Right cardiac atrium (tissue), 5 donors: ENCODE data around the gene CLPTM1L. TPM values are rescaled to one million over a fixed set of nuclear protein-coding genes. Genes with fewer than 3 reads are reported as not detected.

Experiments used
- ATAC-seq, 2 donors: fragments of 200-7000 bp; cut with Tn5 transposase; one replicate each; pipeline versions ENCODE4 v1.8.0 to v1.9.1; 2020; ENCODE audit warnings: moderate library complexity in 2 of 2, mild to moderate bottlenecking in 1 of 2
- DNase-seq, 3 donors: peaks; one replicate each; pipeline ENCODE4 v3.0.0-alpha.2; 2020
- H3K27ac ChIP-seq: one replicate; pipeline ENCODE4 v1.5.1; 2013; ENCODE audit warnings: mild to moderate bottlenecking, low read length, control low read depth, moderate library complexity
- H3K27me3 ChIP-seq: one replicate; pipeline ENCODE4 v1.6.1; 2013; ENCODE audit not compliant: control insufficient read depth, insufficient read depth
- H3K4me1 ChIP-seq: one replicate; pipeline ENCODE4 v1.6.1; 2013; ENCODE audit warnings: low read length; ENCODE audit not compliant: control insufficient read depth, insufficient read depth
- H3K4me3 ChIP-seq: one replicate; pipeline ENCODE4 v1.5.1; 2013; ENCODE audit warnings: low read length, control low read depth
- H3K9me3 ChIP-seq: one replicate; pipeline ENCODE4 v1.6.1; 2013; ENCODE audit warnings: low read length; ENCODE audit not compliant: control insufficient read depth
- WGBS: extraction: QIAGEN DNeasy Blood & Tissue Kit; methylation state at CpG from one replicate; pipeline ENCODE4 v1.1.7; 2013; 5-methylcytosine and 5-hydroxymethylcytosine counted together
- intact Hi-C, 4 donors: fragments of 100-400 bp; cut with DNase I; formaldehyde crosslinking; loops; one replicate each; pipeline versions ENCODE4 v1.11.0 to v1.14.0; 2022 to 2023
- polyA plus RNA-seq: library from polyadenylated mRNA; stranded (reverse); fragments of 200-250 nt; gene quantifications from one replicate; pipeline ENCODE4 v1.2.3, GENCODE V29; 2013
- total RNA-seq, 4 donors: library from RNA; stranded (reverse); fragmentation: NEBNext Ultra II Directional; extraction: Animal tissue kit (Norgen Biotek cat#: 25700); gene quantifications; one replicate each; pipeline ENCODE4 v1.2.1, GENCODE V29; 2021
- donor health status: healthy with polysubstance abuse.
- donor health status: DM: no; HTN: yes; CAD: no.
- donor health status: DM: no; HTN: no; CAD: no.
- donor health status: DM: no; HTN: yes; CAD: no; lungs with severe emphysema.
- donor health status: DM: yes; HTN: yes; CAD: no.

The CLPTM1L gene
- total and polyA plus RNA-seq, 5 donors = 43.9 to 62.7 (median 47.5) TPM

DNA sequence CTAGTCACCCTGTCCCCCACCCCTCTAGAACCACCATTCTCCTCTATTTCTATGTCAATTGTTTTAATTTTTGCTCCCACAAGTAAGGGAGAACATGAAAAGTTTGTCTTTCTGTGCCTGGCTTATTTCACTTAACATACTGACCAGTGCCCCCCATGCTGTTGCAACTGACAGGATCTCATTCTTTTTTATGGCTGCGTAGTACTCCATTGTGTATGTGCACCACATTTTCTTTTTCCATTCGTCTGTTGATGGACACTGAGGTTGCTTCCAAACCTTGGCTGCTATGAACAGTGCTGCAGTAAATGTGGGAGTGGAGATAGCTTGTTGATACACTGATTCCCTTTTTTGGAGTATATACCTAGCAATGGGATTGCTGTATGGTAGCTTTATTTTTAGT is 42.6 kb downstream of the CLPTM1L start:
- Histone ChIP-seq H3K4me3 (no peak overlapping the region), H3K27me3 (no peaks in the 10 kb centered on the region), H3K9me3 (peaks cover 2% of the 10 kb centered on the region), H3K4me1 (no peaks in the 10 kb centered on the region), H3K27ac (no peak overlapping the region)
- 86% methylated on average over 2 of the region's 2 CpGs for WGBS
- intact Hi-C loops = no loop called here
- ATAC-seq (no peak), DNase-seq (no peak)

DNA sequence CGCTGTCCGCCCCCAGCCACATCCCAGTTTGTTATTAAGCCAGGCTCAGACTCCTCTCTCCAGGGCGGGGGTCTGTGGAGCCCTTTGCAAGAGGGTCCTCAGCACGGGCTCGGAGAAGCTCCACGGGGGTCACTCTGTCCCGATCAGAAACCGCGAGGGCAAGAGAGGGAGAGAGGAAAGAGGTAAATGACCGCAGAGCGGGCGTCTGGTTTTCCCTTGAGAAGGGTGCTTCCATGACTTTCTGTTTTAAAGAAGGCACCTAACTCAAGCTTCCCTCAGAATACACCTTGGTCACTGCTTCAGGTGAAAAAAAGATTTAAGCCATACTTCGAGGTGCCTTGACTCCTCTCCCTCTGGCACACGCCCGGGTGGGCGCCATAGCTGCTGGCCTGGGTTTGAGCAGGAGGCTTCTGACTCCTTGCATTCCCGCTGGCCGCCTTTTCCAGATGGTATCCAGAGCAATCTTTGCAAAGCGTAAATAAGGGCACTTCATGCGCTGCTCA is 44.3 kb downstream of the CLPTM1L start:
- H3K4me1 ChIP-seq = no peaks in the 10 kb centered on the region
- H3K27me3 ChIP-seq = no peaks in the 10 kb centered on the region
- H3K9me3 ChIP-seq = peaks cover 2% of the 10 kb centered on the region
- DNase-seq (peak in 1 of 3 donors; percentile 44), ATAC-seq (no peak)
- no peak overlapping the region for H3K4me3 ChIP-seq
- 85% methylated on average over 20 of the region's 20 CpGs for WGBS
- H3K27ac ChIP-seq = no peak overlapping the region
- intact Hi-C loops = no loop called here

- DNase-seq (peak in 1 of 3 donors; percentile 23), ATAC-seq (no peak)
- H3K4me1 ChIP-seq = no peaks in the 10 kb centered on the region
- no peaks in the 10 kb centered on the region for H3K27me3 ChIP-seq
- no peak overlapping the region for H3K27ac ChIP-seq
- H3K9me3 ChIP-seq = peaks cover 2% of the 10 kb centered on the region
- WGBS = 75% methylated on average over 17 of the region's 17 CpGs
- intact Hi-C loops = no loop called here
- no peak overlapping the region for H3K4me3 ChIP-seq
These were observed 44.9 kb downstream of the CLPTM1L start for GRCh38 chr5:1299961-1300360.

DNA sequence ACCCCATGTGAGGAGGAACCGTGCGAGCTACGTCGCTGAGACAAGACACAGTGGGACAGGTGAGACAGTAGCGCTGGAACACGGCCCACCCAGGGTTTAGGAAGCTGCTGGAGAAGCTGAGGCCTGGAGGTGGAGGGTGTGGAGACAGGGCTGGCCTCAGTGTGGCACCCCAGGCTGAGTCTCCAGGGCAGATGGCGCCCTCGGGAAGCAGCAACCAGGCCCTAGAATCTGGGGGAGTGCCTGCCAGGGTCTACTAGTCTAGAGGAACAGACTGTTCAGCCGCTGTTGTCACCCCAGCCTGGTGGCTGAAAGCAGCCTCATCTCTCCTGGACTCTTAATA is 45.4 kb downstream of the CLPTM1L start:
- Histone ChIP-seq H3K9me3 (peaks cover 2% of the 10 kb centered on the region), H3K4me1 (no peaks in the 10 kb centered on the region), H3K27me3 (no peaks in the 10 kb centered on the region), H3K4me3 (no peak overlapping the region), H3K27ac (no peak overlapping the region)
- intact Hi-C loops = no loop called here
- ATAC-seq (no peak), DNase-seq (peak in 1 of 3 donors; percentile 29)
- WGBS = 83% methylated on average over 9 of the region's 9 CpGs

DNA sequence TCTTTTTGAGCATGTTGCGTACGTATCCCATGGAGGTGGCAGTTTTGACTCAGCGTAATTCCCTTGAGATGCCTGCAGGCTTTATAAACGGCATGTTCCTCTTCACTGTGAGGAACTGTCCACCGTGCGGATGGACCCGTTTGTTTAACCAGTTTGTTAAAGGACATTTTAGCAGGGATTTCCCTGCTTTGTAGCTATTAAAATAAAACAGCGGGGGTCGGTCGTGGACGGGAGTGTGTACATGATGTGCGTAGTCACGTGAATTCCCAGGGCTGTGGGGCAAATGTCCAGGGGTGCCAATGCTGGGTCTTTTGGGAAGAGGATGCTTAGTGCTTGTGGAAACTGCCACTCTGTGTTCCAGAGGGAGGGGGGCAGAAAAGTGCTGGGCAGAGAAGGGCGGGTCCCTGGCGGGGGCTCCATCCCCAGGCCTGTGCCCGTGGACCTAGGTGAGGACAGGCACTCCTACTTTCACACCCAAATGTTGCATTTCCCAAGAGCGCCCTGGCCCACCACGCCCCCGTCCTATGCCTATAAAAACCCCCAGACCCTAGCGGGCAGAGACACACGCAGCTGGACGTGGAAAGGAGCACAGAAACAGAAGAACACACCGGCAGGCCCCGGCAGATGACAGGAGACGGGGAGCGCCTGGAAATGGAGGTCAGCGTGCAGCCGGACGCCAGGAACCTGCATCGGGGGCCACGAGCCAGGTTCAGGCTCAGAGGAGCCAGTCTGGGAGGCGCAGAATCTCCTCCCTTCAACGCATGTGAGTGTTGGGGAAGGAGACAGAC is 46.0 kb downstream of the CLPTM1L start:
- Histone ChIP-seq H3K27ac (no peak overlapping the region), H3K4me1 (no peaks in the 10 kb centered on the region), H3K4me3 (no peak overlapping the region), H3K27me3 (no peaks in the 10 kb centered on the region), H3K9me3 (peaks cover 2% of the 10 kb centered on the region)
- WGBS = 80% methylated on average over 33 of the region's 33 CpGs
- DNase-seq (peak in 1 of 3 donors; percentile 28), ATAC-seq (no peak)
- intact Hi-C loops = no loop called here

GRCh38 chr5:1298067-1298551 is 46.8 kb downstream of the CLPTM1L start:
- Histone ChIP-seq H3K27ac (no peak overlapping the region), H3K27me3 (no peaks in the 10 kb centered on the region), H3K4me1 (no peaks in the 10 kb centered on the region), H3K4me3 (no peak overlapping the region), H3K9me3 (peaks cover 2% of the 10 kb centered on the region)
- WGBS = 81% methylated on average over 19 of the region's 19 CpGs
- DNase-seq (peak in 1 of 3 donors; percentile 20), ATAC-seq (no peak)
- intact Hi-C loops = no loop called here

GRCh38 chr5:1297243-1297642 is 47.7 kb downstream of the CLPTM1L start:
- DNase-seq = no peak
- peaks cover under 1% of the 10 kb centered on the region for H3K9me3 ChIP-seq
- no peak for ATAC-seq
- no peak overlapping the region for H3K4me3 ChIP-seq
- 91% methylated on average over 4 of the region's 4 CpGs for WGBS
- intact Hi-C loops = no loop called here
- H3K27me3 ChIP-seq = no peaks in the 10 kb centered on the region
- H3K27ac ChIP-seq = no peak overlapping the region
- no peaks in the 10 kb centered on the region for H3K4me1 ChIP-seq

DNA sequence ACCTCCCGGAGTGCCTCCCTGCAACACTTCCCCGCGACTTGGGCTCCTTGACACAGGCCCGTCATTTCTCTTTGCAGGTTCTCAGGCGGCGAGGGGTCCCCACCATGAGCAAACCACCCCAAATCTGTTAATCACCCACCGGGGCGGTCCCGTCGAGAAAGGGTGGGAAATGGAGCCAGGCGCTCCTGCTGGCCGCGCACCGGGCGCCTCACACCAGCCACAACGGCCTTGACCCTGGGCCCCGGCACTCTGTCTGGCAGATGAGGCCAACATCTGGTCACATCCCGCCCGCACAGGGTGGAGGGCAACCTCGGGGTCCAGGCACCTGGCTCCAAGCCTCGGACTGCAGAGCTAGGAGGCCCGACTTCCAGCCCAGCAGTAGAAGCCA is 49.3 kb downstream of the CLPTM1L start:
- intact Hi-C loops = no loop called here
- DNase-seq = peak in 1 of 3 donors; percentile 32
- Histone ChIP-seq H3K27me3 (no peaks in the 10 kb centered on the region), H3K4me3 (no peak overlapping the region), H3K9me3 (no peaks in the 10 kb centered on the region), H3K27ac (no peak overlapping the region), H3K4me1 (no peaks in the 10 kb centered on the region)
- WGBS = 40% methylated on average over 22 of the region's 22 CpGs
- ATAC-seq = no peak

DNA sequence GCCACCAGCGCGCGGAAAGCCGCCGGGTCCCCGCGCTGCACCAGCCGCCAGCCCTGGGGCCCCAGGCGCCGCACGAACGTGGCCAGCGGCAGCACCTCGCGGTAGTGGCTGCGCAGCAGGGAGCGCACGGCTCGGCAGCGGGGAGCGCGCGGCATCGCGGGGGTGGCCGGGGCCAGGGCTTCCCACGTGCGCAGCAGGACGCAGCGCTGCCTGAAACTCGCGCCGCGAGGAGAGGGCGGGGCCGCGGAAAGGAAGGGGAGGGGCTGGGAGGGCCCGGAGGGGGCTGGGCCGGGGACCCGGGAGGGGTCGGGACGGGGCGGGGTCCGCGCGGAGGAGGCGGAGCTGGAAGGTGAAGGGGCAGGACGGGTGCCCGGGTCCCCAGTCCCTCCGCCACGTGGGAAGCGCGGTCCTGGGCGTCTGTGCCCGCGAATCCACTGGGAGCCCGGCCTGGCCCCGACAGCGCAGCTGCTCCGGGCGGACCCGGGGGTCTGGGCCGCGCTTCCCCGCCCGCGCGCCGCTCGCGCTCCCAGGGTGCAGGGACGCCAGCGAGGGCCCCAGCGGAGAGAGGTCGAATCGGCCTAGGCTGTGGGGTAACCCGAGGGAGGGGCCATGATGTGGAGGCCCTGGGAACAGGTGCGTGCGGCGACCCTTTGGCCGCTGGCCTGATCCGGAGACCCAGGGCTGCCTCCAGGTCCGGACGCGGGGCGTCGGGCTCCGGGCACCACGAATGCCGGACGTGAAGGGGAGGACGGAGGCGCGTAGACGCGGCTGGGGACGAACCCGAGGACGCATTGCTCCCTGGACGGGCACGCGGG is 49.9 kb downstream of the CLPTM1L start, which contains the start of gene TERT:
Gene TERT (minus strand): TSS at position 234 of the 815 bp plus-strand sequence. CDS start 79 bp downstream, at position 155.
- DNase-seq = peak in 2 of 3 donors; percentile 34 to 56
- intact Hi-C loops = no loop called here

DNA sequence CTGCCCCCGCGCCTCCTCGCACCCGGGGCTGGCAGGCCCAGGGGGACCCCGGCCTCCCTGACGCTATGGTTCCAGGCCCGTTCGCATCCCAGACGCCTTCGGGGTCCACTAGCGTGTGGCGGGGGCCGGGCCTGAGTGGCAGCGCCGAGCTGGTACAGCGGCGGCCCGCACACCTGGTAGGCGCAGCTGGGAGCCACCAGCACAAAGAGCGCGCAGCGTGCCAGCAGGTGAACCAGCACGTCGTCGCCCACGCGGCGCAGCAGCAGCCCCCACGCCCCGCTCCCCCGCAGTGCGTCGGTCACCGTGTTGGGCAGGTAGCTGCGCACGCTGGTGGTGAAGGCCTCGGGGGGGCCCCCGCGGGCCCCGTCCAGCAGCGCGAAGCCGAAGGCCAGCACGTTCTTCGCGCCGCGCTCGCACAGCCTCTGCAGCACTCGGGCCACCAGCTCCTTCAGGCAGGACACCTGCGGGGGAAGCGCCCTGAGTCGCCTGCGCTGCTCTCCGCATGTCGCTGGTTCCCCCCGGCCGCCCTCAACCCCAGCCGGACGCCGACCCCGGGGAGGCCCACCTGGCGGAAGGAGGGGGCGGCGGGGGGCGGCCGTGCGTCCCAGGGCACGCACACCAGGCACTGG is 50.6 kb downstream of the CLPTM1L start:
- Histone ChIP-seq H3K27ac (no peak overlapping the region), H3K4me3 (no peak overlapping the region), H3K4me1 (no peaks in the 10 kb centered on the region), H3K27me3 (no peaks in the 10 kb centered on the region), H3K9me3 (no peaks in the 10 kb centered on the region)
- ATAC-seq (no peak), DNase-seq (peak in 1 of 3 donors; percentile 46)
- WGBS = 26% methylated on average over 69 of the region's 69 CpGs
- intact Hi-C loops = no loop called here

More for the DNA sequence above, 49.9 kb downstream of the CLPTM1L start, which contains the start of gene TERT:
- H3K27me3 ChIP-seq = no peaks in the 10 kb centered on the region
- WGBS = 3% methylated on average over 102 of the region's 102 CpGs
- no peak within 1 kb of the TSS for H3K27ac ChIP-seq
- no peaks in the 10 kb centered on the region for H3K9me3 ChIP-seq
- no peaks in the 10 kb centered on the region for H3K4me1 ChIP-seq
- H3K4me3 ChIP-seq = no peak within 1 kb of the TSS
- ATAC-seq = no peak
